GM15510 (cell line): Measurements from ENCODE around the gene PNPLA3.
A peak's percentile ranks its signal among the peaks of the same experiment; 100 is the strongest.

Source experiments
- POLR2A ChIP-seq: IDR thresholded peaks from 3 replicates; pipeline ENCODE4 v1.6.1; 2011; ENCODE audit warnings: borderline replicate concordance; ENCODE audit not compliant: insufficient read length; ENCODE audit errors: extremely low read depth

PNPLA3 gene

GRCh38 chr22:43923631-43924464 lies at the start of gene PNPLA3:
PNPLA3 (plus strand) TSS chr22:43923805; CDS start chr22:43923912, 107 bp downstream.
- TF ChIP-seq POLR2A = peak; percentile 18

GRCh38 chr22:43876866-43877509 lies 46.6 kb upstream of the PNPLA3 start:
- no peak for TF ChIP-seq POLR2A

- no peak for TF ChIP-seq POLR2A
Observed at GRCh38 chr22:43878079-43878795, 45.4 kb upstream of the PNPLA3 start.

- TF ChIP-seq POLR2A = no peak
Observed at GRCh38 chr22:43878831-43879550, 44.6 kb upstream of the PNPLA3 start.

GRCh38 chr22:43879901-43880540 lies 43.6 kb upstream of the PNPLA3 start:
- TF ChIP-seq POLR2A = no peak

- no peak for TF ChIP-seq POLR2A
Observed at GRCh38 chr22:43880541-43880991, 43.0 kb upstream of the PNPLA3 start.

GRCh38 chr22:43881091-43882061 lies 42.2 kb upstream of the PNPLA3 start:
- TF ChIP-seq POLR2A = no peak

GRCh38 chr22:43882122-43882767 lies 41.4 kb upstream of the PNPLA3 start:
- no peak for TF ChIP-seq POLR2A

GRCh38 chr22:43883012-43883661 lies 40.5 kb upstream of the PNPLA3 start:
- no peak for TF ChIP-seq POLR2A

GRCh38 chr22:43883719-43884415 lies 39.7 kb upstream of the PNPLA3 start:
- TF ChIP-seq POLR2A = no peak

GRCh38 chr22:43884600-43885318 lies 38.8 kb upstream of the PNPLA3 start:
- no peak for TF ChIP-seq POLR2A
